Measurements from ENCODE around the gene ASTN2. TPM values are rescaled to one million over a fixed set of nuclear protein-coding genes. Genes with fewer than 3 reads are reported as not detected.

The ASTN2 gene
- total and polyA plus RNA-seq, 4 donors, result 0.57 to 2.9 (median 1.4) TPM

DNA sequence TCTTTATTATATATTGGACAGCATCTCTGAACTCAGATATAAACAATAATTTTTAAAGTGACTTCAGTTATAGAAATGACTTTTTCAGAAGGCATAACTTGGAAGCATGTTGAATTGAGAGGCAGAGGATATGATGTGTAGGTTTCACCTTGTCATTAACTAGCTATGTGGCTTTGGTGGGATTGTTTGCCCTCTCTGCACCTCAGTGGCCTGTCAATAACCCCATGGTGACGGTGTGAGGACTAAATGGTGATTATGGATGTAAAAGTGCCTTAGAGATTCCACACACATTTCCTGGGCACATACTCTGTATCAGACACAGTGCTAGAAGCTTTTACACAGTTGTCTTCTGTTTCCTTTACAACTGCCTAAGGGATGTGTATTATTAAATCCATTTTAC, 962.6 kb downstream of the ASTN2 start:
- Histone ChIP-seq H3K4me3 (ENCODE audit: low read depth in 1 of 3, low read length in 3 of 3) (no peak overlapping the region), H3K4me1 (ENCODE audit: control insufficient read depth in 4 of 4, insufficient read depth in 4 of 4, low read length in 3 of 4) (peaks cover 0 to 6% (median 0%) of the 10 kb centered on the region in 4 donors), H3K9me3 (ENCODE audit: control insufficient read depth in 4 of 4, low read length in 3 of 4) (no peaks in the 10 kb centered on the region), H3K27ac (ENCODE audit: low read depth in 1 of 2, low read length in 2 of 2) (no peak overlapping the region), H3K9ac (ENCODE audit: low read depth in 1 of 2, low read length in 2 of 2) (no peak overlapping the region), H3K36me3 (ENCODE audit: control insufficient read depth in 4 of 4, insufficient read depth in 3 of 4, low read depth in 1 of 4, low read length in 3 of 4) (no peaks in the 10 kb centered on the region), H3K27me3 (ENCODE audit: control insufficient read depth in 4 of 4, insufficient read depth in 4 of 4, low read length in 3 of 4) (no peaks in the 10 kb centered on the region)
- WGBS, result 91% methylated on average over 1 of the region's 1 CpG
- TF ChIP-seq FOXA1 (IDR thresholded peaks at IDR 0.05), result no peak
- TF ChIP-seq YY1 (IDR thresholded peaks at IDR 0.05), result no peak
- no peak for TF ChIP-seq FOXA2 (IDR thresholded peaks at IDR 0.05)
- TF ChIP-seq, protein P1, sequence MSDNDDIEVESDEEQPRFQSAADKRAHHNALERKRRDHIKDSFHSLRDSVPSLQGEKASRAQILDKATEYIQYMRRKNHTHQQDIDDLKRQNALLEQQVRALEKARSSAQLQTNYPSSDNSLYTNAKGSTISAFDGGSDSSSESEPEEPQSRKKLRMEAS (IDR thresholded peaks at IDR 0.05), result no peak
- TF ChIP-seq, protein P2, sequence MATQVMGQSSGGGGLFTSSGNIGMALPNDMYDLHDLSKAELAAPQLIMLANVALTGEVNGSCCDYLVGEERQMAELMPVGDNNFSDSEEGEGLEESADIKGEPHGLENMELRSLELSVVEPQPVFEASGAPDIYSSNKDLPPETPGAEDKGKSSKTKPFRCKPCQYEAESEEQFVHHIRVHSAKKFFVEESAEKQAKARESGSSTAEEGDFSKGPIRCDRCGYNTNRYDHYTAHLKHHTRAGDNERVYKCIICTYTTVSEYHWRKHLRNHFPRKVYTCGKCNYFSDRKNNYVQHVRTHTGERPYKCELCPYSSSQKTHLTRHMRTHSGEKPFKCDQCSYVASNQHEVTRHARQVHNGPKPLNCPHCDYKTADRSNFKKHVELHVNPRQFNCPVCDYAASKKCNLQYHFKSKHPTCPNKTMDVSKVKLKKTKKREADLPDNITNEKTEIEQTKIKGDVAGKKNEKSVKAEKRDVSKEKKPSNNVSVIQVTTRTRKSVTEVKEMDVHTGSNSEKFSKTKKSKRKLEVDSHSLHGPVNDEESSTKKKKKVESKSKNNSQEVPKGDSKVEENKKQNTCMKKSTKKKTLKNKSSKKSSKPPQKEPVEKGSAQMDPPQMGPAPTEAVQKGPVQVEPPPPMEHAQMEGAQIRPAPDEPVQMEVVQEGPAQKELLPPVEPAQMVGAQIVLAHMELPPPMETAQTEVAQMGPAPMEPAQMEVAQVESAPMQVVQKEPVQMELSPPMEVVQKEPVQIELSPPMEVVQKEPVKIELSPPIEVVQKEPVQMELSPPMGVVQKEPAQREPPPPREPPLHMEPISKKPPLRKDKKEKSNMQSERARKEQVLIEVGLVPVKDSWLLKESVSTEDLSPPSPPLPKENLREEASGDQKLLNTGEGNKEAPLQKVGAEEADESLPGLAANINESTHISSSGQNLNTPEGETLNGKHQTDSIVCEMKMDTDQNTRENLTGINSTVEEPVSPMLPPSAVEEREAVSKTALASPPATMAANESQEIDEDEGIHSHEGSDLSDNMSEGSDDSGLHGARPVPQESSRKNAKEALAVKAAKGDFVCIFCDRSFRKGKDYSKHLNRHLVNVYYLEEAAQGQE (IDR thresholded peaks at IDR 0.05), result no peak
- TF ChIP-seq, protein P3, sequence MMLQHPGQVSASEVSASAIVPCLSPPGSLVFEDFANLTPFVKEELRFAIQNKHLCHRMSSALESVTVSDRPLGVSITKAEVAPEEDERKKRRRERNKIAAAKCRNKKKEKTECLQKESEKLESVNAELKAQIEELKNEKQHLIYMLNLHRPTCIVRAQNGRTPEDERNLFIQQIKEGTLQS (IDR thresholded peaks at IDR 0.05), result no peak
- no peak for TF ChIP-seq HNF4G (IDR thresholded peaks at IDR 0.05)
- no peak for TF ChIP-seq EGR1 (IDR thresholded peaks at IDR 0.05; ENCODE audit: low read depth in 2 of 2)
- TF ChIP-seq JUND (IDR thresholded peaks at IDR 0.05), result no peak
- TF ChIP-seq, protein P4, sequence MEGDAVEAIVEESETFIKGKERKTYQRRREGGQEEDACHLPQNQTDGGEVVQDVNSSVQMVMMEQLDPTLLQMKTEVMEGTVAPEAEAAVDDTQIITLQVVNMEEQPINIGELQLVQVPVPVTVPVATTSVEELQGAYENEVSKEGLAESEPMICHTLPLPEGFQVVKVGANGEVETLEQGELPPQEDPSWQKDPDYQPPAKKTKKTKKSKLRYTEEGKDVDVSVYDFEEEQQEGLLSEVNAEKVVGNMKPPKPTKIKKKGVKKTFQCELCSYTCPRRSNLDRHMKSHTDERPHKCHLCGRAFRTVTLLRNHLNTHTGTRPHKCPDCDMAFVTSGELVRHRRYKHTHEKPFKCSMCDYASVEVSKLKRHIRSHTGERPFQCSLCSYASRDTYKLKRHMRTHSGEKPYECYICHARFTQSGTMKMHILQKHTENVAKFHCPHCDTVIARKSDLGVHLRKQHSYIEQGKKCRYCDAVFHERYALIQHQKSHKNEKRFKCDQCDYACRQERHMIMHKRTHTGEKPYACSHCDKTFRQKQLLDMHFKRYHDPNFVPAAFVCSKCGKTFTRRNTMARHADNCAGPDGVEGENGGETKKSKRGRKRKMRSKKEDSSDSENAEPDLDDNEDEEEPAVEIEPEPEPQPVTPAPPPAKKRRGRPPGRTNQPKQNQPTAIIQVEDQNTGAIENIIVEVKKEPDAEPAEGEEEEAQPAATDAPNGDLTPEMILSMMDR (IDR thresholded peaks at IDR 0.05; ENCODE audit: low read depth, low read length, missing input control), result no peak
- TF ChIP-seq, protein P5, sequence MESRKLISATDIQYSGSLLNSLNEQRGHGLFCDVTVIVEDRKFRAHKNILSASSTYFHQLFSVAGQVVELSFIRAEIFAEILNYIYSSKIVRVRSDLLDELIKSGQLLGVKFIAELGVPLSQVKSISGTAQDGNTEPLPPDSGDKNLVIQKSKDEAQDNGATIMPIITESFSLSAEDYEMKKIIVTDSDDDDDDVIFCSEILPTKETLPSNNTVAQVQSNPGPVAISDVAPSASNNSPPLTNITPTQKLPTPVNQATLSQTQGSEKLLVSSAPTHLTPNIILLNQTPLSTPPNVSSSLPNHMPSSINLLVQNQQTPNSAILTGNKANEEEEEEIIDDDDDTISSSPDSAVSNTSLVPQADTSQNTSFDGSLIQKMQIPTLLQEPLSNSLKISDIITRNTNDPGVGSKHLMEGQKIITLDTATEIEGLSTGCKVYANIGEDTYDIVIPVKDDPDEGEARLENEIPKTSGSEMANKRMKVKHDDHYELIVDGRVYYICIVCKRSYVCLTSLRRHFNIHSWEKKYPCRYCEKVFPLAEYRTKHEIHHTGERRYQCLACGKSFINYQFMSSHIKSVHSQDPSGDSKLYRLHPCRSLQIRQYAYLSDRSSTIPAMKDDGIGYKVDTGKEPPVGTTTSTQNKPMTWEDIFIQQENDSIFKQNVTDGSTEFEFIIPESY (IDR thresholded peaks at IDR 0.05), result no peak
- no peak for TF ChIP-seq GABPA (IDR thresholded peaks at IDR 0.05 in 1 of 2, conservative IDR thresholded peaks at IDR 0.05 in 1 of 2)
- TF ChIP-seq TAF1 (conservative IDR thresholded peaks at IDR 0.05), result no peak
- no peak for TF ChIP-seq SP1 (IDR thresholded peaks at IDR 0.05)
- no peak for DNase-seq (ENCODE audit: low spot score)

DNA sequence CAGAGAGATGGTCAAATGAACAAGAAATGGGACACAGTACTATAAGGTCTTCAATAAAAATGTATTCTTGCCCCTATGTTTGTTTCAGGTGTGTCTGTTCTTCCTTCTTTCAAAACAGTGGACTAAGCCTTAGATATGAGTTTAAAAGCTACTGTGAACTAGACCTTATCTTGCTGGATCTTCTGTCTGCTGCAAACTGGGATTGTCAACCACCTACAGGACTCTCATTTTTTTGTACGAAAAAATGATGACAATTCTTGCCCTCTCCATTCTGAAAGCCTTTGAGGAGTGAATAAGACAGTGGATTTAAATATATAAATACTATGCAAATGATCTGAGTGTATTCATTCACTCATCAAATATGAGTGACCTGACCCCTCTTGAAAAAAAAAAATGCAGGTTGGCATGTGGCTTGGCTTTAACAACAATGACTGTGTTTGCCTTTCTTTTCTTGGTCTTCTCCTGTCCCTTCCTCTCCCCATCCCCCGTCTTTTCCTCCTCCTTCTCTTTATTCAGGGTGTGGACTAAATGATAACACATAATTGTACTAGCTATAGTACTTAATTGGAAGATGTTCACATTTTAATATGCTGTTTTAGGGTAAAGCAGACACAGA, 963.2 kb downstream of the ASTN2 start:
- Histone ChIP-seq H3K36me3 (ENCODE audit: control insufficient read depth in 4 of 4, insufficient read depth in 3 of 4, low read depth in 1 of 4, low read length in 3 of 4) (no peaks in the 10 kb centered on the region), H3K27me3 (ENCODE audit: control insufficient read depth in 4 of 4, insufficient read depth in 4 of 4, low read length in 3 of 4) (no peaks in the 10 kb centered on the region), H3K4me3 (ENCODE audit: low read depth in 1 of 3, low read length in 3 of 3) (no peak overlapping the region), H3K27ac (ENCODE audit: low read depth in 1 of 2, low read length in 2 of 2) (no peak overlapping the region), H3K9ac (ENCODE audit: low read depth in 1 of 2, low read length in 2 of 2) (no peak overlapping the region), H3K4me1 (ENCODE audit: control insufficient read depth in 4 of 4, insufficient read depth in 4 of 4, low read length in 3 of 4) (peaks cover 0 to 6% (median 0%) of the 10 kb centered on the region in 4 donors), H3K9me3 (ENCODE audit: control insufficient read depth in 4 of 4, low read length in 3 of 4) (no peaks in the 10 kb centered on the region)
- TF ChIP-seq, protein P1 (IDR thresholded peaks at IDR 0.05), result no peak
- TF ChIP-seq, protein P3 (IDR thresholded peaks at IDR 0.05), result no peak
- TF ChIP-seq, protein P4 (IDR thresholded peaks at IDR 0.05; ENCODE audit: low read depth, low read length, missing input control), result no peak
- no peak for TF ChIP-seq JUND (IDR thresholded peaks at IDR 0.05)
- no peak for TF ChIP-seq HNF4G (IDR thresholded peaks at IDR 0.05)
- no peak for TF ChIP-seq TAF1 (conservative IDR thresholded peaks at IDR 0.05)
- WGBS, result 84% methylated on average over 2 of the region's 2 CpGs
- no peak for DNase-seq (ENCODE audit: low spot score)

Measured in liver (tissue), 9 donors.